Brain pericyte (primary cell): Measurements from ENCODE around the gene RNF223.
A peak's percentile ranks its signal among the peaks of the same experiment; 100 is the strongest.

Experiments
- DNase-seq: peaks from one replicate; pipeline ENCODE4 v3.0.0-alpha.2; 2012; ENCODE audit warnings: low read depth, low spot score

The RNF223 gene

GRCh38 chr1:1027791-1028190 is 46.3 kb downstream of the RNF223 start:
- DNase-seq = no peak

- DNase-seq = peak; percentile 60
Measured at GRCh38 chr1:1026599-1027413, 47.3 kb downstream of the RNF223 start.

- DNase-seq = no peak
Measured at GRCh38 chr1:1025730-1026129, 48.4 kb downstream of the RNF223 start.

GRCh38 chr1:1024771-1025699 is 49.1 kb downstream of the RNF223 start:
- DNase-seq = no peak

- no peak for DNase-seq
Measured at GRCh38 chr1:1024149-1024770, 49.8 kb downstream of the RNF223 start.

- no peak for DNase-seq
Measured at GRCh38 chr1:1023700-1024099, 50.4 kb downstream of the RNF223 start.

GRCh38 chr1:1022302-1023009 is 51.6 kb downstream of the RNF223 start:
- DNase-seq = no peak

GRCh38 chr1:1021920-1022259 is 52.2 kb downstream of the RNF223 start:
- DNase-seq = no peak

- no peak for DNase-seq
Measured at GRCh38 chr1:1021010-1021919, 52.8 kb downstream of the RNF223 start.
